HG02678 (cell line): Measurements from ENCODE around the gene TPRX1.
"Not testable (repeated sequence)": the region's sequence is repeated elsewhere in the genome, so short reads cannot be mapped to it uniquely, and the experiment has no call there.

Experiments used
- ATAC-seq: cut with Tn5 transposase; IDR thresholded peaks from one replicate; pipeline ENCODE4 v1.9.1; 2021; ENCODE audit warnings: mild to moderate bottlenecking, moderate library complexity; ENCODE audit not compliant: unreplicated experiment

TPRX1 gene

GRCh38 chr19:47803148-47803547, 1.2 kb downstream of the TPRX1 start:
- not testable (repeated sequence) for ATAC-seq

GRCh38 chr19:47802521-47803043, 1.8 kb downstream of the TPRX1 start:
- ATAC-seq, result no peak

GRCh38 chr19:47801270-47801669, 3.1 kb downstream of the TPRX1 start:
- ATAC-seq, result no peak

GRCh38 chr19:47798904-47799266, 5.5 kb downstream of the TPRX1 start:
- ATAC-seq, result no peak

GRCh38 chr19:47797996-47798903, 6.1 kb downstream of the TPRX1 start:
- no peak for ATAC-seq

- ATAC-seq, result no peak
These were observed 7.6 kb downstream of the TPRX1 start for GRCh38 chr19:47796785-47797184.

GRCh38 chr19:47794526-47794925, 9.8 kb downstream of the TPRX1 start:
- no peak for ATAC-seq

GRCh38 chr19:47792616-47793015, 11.7 kb downstream of the TPRX1 start:
- ATAC-seq, result no peak

GRCh38 chr19:47790398-47790814, 13.9 kb downstream of the TPRX1 start:
- no peak for ATAC-seq

- not testable (repeated sequence) for ATAC-seq
These were observed 14.5 kb downstream of the TPRX1 start for GRCh38 chr19:47789811-47790210.

GRCh38 chr19:47787307-47787706, 17.0 kb downstream of the TPRX1 start:
- ATAC-seq, result not testable (repeated sequence)

- no peak for ATAC-seq
These were observed 17.8 kb downstream of the TPRX1 start for GRCh38 chr19:47786566-47786965.

GRCh38 chr19:47781590-47782262, 22.6 kb downstream of the TPRX1 start:
- ATAC-seq, result no peak

GRCh38 chr19:47780215-47780551, 24.2 kb downstream of the TPRX1 start:
- no peak for ATAC-seq

GRCh38 chr19:47779524-47780214, 24.7 kb downstream of the TPRX1 start:
- no peak for ATAC-seq

- no peak for ATAC-seq
These were observed 25.4 kb downstream of the TPRX1 start for GRCh38 chr19:47778954-47779351.

- ATAC-seq, result peak; percentile 89
These were observed 26.1 kb downstream of the TPRX1 start, which contains the start of gene SELENOW for GRCh38 chr19:47778049-47778953. TSS of gene SELENOW (plus strand) at chr19:47778703. CDS start at chr19:47778786, 83 bp downstream.

- not testable (repeated sequence) for ATAC-seq
These were observed 26.9 kb downstream of the TPRX1 start for GRCh38 chr19:47777245-47778048.

- no peak for ATAC-seq
These were observed 27.8 kb downstream of the TPRX1 start for GRCh38 chr19:47776568-47776967.
